HepG2 (cell line): ENCODE measurements around the gene FAM53C. TPM values are rescaled to one million over a fixed set of nuclear protein-coding genes. Genes with fewer than 3 reads are reported as not detected.
A peak's percentile ranks its signal among the peaks of the same experiment; 100 is the strongest.

Experiments
- ATAC-seq: fragments of 200-7000 bp; cut with Tn5 transposase; 3 replicates; pipeline ENCODE4 v1.9.1; 2020; ENCODE audit warnings: mild to moderate bottlenecking, moderate library complexity
- BruUV-seq: library from RNA; stranded (reverse); fragments of 400-500 nt; replicated peaks from 2 replicates; lab custom pipeline; 2021; lab: Mats Ljungman, UMichigan
- CTCF ChIA-PET: fragments of 300-600 bp; formaldehyde crosslinking; extraction: SDS; loops from one replicate; lab custom pipeline; 2021; ENCODE audit warnings: low total read pairs, inconsistent platforms, low intra/inter-chr PET ratio; lab: Yijun Ruan, JAX
- POLR2A ChIA-PET: fragments of 350-600 bp; sonication (Branson Sonifier 250); formaldehyde crosslinking; loops from one replicate; lab custom pipeline; 2020; ENCODE audit warnings: antibody characterized with exemption, inconsistent platforms; lab: Yijun Ruan, JAX
- DNase-seq: peaks from one replicate; pipeline ENCODE4 v3.0.0-alpha.2; 2015; ENCODE audit warnings: low spot score
- FAIRE-seq: peaks from 3 replicates; lab custom pipeline; 2011; peaks lifted over from hg19 to GRCh38; lab: Jason Lieb, UNC
- H2AFZ ChIP-seq: one replicate; pipeline ENCODE4 v1.6.1; 2011; ENCODE audit warnings: low read length, inconsistent platforms
- H3K27ac ChIP-seq: fragments of 300-600 bp; 3 replicates; pipeline ENCODE4 v1.8.0; 2011; ENCODE audit warnings: mixed run types, mild to moderate bottlenecking, mixed read lengths, low read length, inconsistent platforms; ENCODE audit not compliant: insufficient read depth; ENCODE audit errors: extremely low read length
- H3K27me3 ChIP-seq, 2 experiments: fragments of 200-600 bp in 1 of 2; 2 replicates in 1 of 2; 3 replicates in 1 of 2; pipeline versions ENCODE4 v1.6.0 to v1.8.0; 2011; ENCODE audit warnings: low read length in 2 of 2, mild to moderate bottlenecking in 2 of 2, moderate library complexity in 2 of 2, inconsistent platforms in 1 of 2; ENCODE audit not compliant: insufficient read depth in 2 of 2, control insufficient read depth in 1 of 2
- H3K36me3 ChIP-seq, 2 experiments: fragments of 200-600 bp in 1 of 2; replicated peaks in 1 of 2; 2 replicates in 1 of 2; 3 replicates in 1 of 2; pipeline versions ENCODE4 v1.5.1 to v1.8.0; 2011; ENCODE audit warnings: low read length in 2 of 2, inconsistent platforms in 1 of 2; ENCODE audit not compliant: insufficient read depth in 2 of 2, control insufficient read depth in 1 of 2
- H3K4me1 ChIP-seq: 2 replicates; pipeline ENCODE4 v1.5.1; 2012; ENCODE audit warnings: low read length, inconsistent platforms; ENCODE audit not compliant: insufficient read depth
- H3K4me2 ChIP-seq: 2 replicates; pipeline ENCODE4 v1.6.0; 2011; ENCODE audit warnings: low read depth, low read length, inconsistent platforms
- H3K4me3 ChIP-seq, 3 experiments: fragments of 200-600 bp in 1 of 3; sonication (generic), shearing (Covaris generic) in 1 of 3; replicated peaks in 1 of 3; 2 replicates each; pipeline ENCODE4 v1.5.1; 2011 to 2016; ENCODE audit warnings: low read length in 3 of 3, inconsistent platforms in 2 of 3, low read depth in 2 of 3, mild to moderate bottlenecking in 2 of 3, control low read depth in 1 of 3, mixed read lengths in 1 of 3; ENCODE audit not compliant: insufficient read depth in 1 of 3
- H3K79me2 ChIP-seq: one replicate; pipeline ENCODE4 v1.6.1; 2011; ENCODE audit warnings: low read length, inconsistent platforms; ENCODE audit not compliant: insufficient read depth
- H3K9ac ChIP-seq: 2 replicates; pipeline ENCODE4 v1.6.0; 2011; ENCODE audit warnings: mild to moderate bottlenecking, low read depth, low read length, inconsistent platforms; ENCODE audit not compliant: insufficient read depth
- H3K9me3 ChIP-seq: 2 replicates; pipeline ENCODE4 v1.5.1; 2012; ENCODE audit warnings: mild to moderate bottlenecking, low read length
- H4K20me1 ChIP-seq: 2 replicates; pipeline ENCODE4 v1.6.0; 2011; ENCODE audit warnings: inconsistent platforms, mild to moderate bottlenecking, low read length, moderate library complexity; ENCODE audit not compliant: insufficient read depth
- AFF4 ChIP-seq: sonication (generic); formaldehyde crosslinking; IDR thresholded peaks from 2 replicates; pipeline ENCODE4 v1.4.0; 2020; ENCODE audit warnings: missing genetic modification reagents
- ARID3A ChIP-seq: IDR thresholded peaks from 2 replicates; pipeline ENCODE4 v1.6.1; 2012; ENCODE audit warnings: low read depth, low read length, improper control_type of control experiment
- HNRNPK ChIP-seq: fragments of 200-400 bp; formaldehyde crosslinking; IDR thresholded peaks from 2 replicates; pipeline ENCODE4 v1.6.1; 2018; ENCODE audit warnings: low read length, low read depth, moderate library complexity, mild to moderate bottlenecking; ENCODE audit not compliant: poor library complexity, severe bottlenecking
- JDP2 ChIP-seq: sonication (generic); formaldehyde crosslinking; IDR thresholded peaks from 2 replicates; pipeline ENCODE4 v1.8.1; 2022; ENCODE audit warnings: missing genetic modification reagents, borderline replicate concordance
- MAFF ChIP-seq: IDR thresholded peaks from 2 replicates; pipeline ENCODE4 v1.6.1; 2011; ENCODE audit warnings: low read depth, low read length, improper control_type of control experiment
- ONECUT2 ChIP-seq: sonication (generic); formaldehyde crosslinking; IDR thresholded peaks from 2 replicates; pipeline ENCODE4 v1.4.0; 2020; ENCODE audit warnings: missing genetic modification reagents
- SIX1 ChIP-seq: sonication (generic); formaldehyde crosslinking; IDR thresholded peaks from 2 replicates; pipeline ENCODE4 v1.4.0; 2020; ENCODE audit warnings: missing genetic modification reagents, borderline replicate concordance
- STAT6 ChIP-seq: sonication (generic); formaldehyde crosslinking; IDR thresholded peaks from 2 replicates; pipeline ENCODE4 v1.4.0; 2020; ENCODE audit warnings: missing genetic modification reagents, mild to moderate bottlenecking, borderline replicate concordance
- ZBTB2 ChIP-seq: sonication (generic); formaldehyde crosslinking; IDR thresholded peaks from 2 replicates; pipeline ENCODE4 v1.8.0; 2022; ENCODE audit warnings: low read depth, missing genetic modification reagents
- ZBTB25 ChIP-seq: IDR thresholded peaks from 2 replicates; pipeline ENCODE4 v1.6.1; 2018; ENCODE audit warnings: missing genetic modification reagents
- ZEB1 ChIP-seq: IDR thresholded peaks from 2 replicates; pipeline ENCODE4 v1.6.1; 2012; ENCODE audit warnings: mild to moderate bottlenecking, low read depth, inconsistent platforms; ENCODE audit not compliant: insufficient replicate concordance
- ZKSCAN8 ChIP-seq: IDR thresholded peaks from 2 replicates; pipeline ENCODE4 v1.6.1; 2016; ENCODE audit warnings: borderline replicate concordance, missing genetic modification reagents, missing compliant biosample characterization
- ZSCAN9 ChIP-seq: IDR thresholded peaks from 2 replicates; pipeline ENCODE4 v1.6.1; 2016; ENCODE audit warnings: borderline replicate concordance
- WGBS: methylation state at CpG from one replicate; pipeline ENCODE4 v1.1.6; 2017; ENCODE audit warnings: low lambda C conversion rate; 5-methylcytosine and 5-hydroxymethylcytosine counted together
- in situ Hi-C: cut with HindIII; loops from 2 replicates; pipeline ENCODE4 v1.10.0; 2017; ENCODE audit warnings: low pct_unique_long_range_greater_than_20kb; ENCODE audit not compliant: extremely low pct_ligation_motif_present
- intact Hi-C: fragments of 100-400 bp; cut with micrococcal nuclease; formaldehyde crosslinking; loops from one replicate; pipeline ENCODE4 v1.10.0; 2022; ENCODE audit not compliant: unreplicated experiment
- polyA plus RNA-seq, 8 experiments: library from polyadenylated mRNA; depleted of rRNA in 3 of 8; stranded (reverse) in 7 of 8; unstranded in 1 of 8; fragments of >200 nt; fragmentation: Illumina TruSeq in 4 of 8; extraction: Trizol in 4 of 8; gene quantifications; 2 replicates each; pipeline versions ENCODE4 v1.2.1 to v1.2.3, GENCODE V29; 2011 to 2016; ENCODE audit warnings: low read depth in 4 of 8, missing spikeins in 1 of 8, mixed read lengths in 1 of 8; ENCODE audit not compliant: insufficient read depth in 1 of 8
- total RNA-seq, 5 experiments: library from RNA; depleted of rRNA; stranded (reverse); fragments of >200 nt; fragmentation: Illumina TruSeq; extraction: Trizol; gene quantifications; 2 replicates each; pipeline ENCODE4 v1.2.3, GENCODE V29; 2016; ENCODE audit warnings: low read depth in 1 of 5

The FAM53C gene
- total and polyA plus RNA-seq, 2 of the 13 experiments (the other 11 are each of a cell fraction or from before 2014, with no cell fraction given), result 26.9 to 30.1 TPM

- Histone ChIP-seq H3K4me3 (peak overlapping the region; percentile 73 to 80 (median 78)), H2AFZ (no peak overlapping the region), H3K4me1 (peaks cover 46% of the 10 kb centered on the region), H3K9me3 (no peaks in the 10 kb centered on the region), H3K27me3 (no peaks in the 10 kb centered on the region; a peak in 1 of 5 replicates), H3K36me3 (peaks cover 0 to 18% of the 10 kb centered on the region in 2 experiments; a peak in 3 of 5 replicates), H3K4me2 (peak overlapping the region; percentile 97), H3K79me2 (peaks cover 34% of the 10 kb centered on the region), H3K9ac (peak overlapping the region; percentile 99), H4K20me1 (peaks cover 4% of the 10 kb centered on the region; the same call in 1 of the 2 replicates), H3K27ac (peak overlapping the region; percentile 99)
- POLR2A ChIA-PET, result interaction anchor here (0.8 to 6.4 kb wide), 2 partner anchors 13 to 126 kb away, joined by 3 to 111 read pairs; partner anchors contain the start of genes CDC23 and KDM3B
- TF ChIP-seq ZKSCAN8 (no peak), ZEB1 (no peak), AFF4 (no peak), ZBTB2 (CRISPR knock-in tag) (no peak), SIX1 (CRISPR knock-in tag) (no peak), MAFF (no peak), ONECUT2 (CRISPR knock-in tag) (no peak), ZBTB25 (CRISPR knock-in tag) (no peak), ARID3A (no peak), JDP2 (no peak), ZSCAN9 (CRISPR knock-in tag) (no peak), HNRNPK (no peak), STAT6 (CRISPR knock-in tag) (no peak)
- FAIRE-seq (no peak), DNase-seq (no peak), ATAC-seq (no peak)
- in situ Hi-C loops (no loop called here), intact Hi-C loops (loop anchor here (2.0 to 10.0 kb wide), 2 partner anchors 13 to 205 kb away; partner anchors contain the start of genes ETF1 and KDM3B)
- no TSS peak for BruUV-seq
- CTCF ChIA-PET, result interaction anchor here (2.6 kb wide), 1 partner anchor 13 kb away, joined by 14 read pairs; the partner anchor contains the start of gene KDM3B
- WGBS, result 68% methylated on average over 2 of the region's 2 CpGs
Measured at GRCh38 chr5:138339464-138339863, 1.4 kb downstream of the FAM53C start.
